GM21529 (cell line): ENCODE data around the gene NT5C1B.

Experiments used
- ATAC-seq: cut with Tn5 transposase; IDR thresholded peaks from one replicate; pipeline ENCODE4 v1.9.1; 2021; ENCODE audit not compliant: unreplicated experiment

NT5C1B gene

DNA sequence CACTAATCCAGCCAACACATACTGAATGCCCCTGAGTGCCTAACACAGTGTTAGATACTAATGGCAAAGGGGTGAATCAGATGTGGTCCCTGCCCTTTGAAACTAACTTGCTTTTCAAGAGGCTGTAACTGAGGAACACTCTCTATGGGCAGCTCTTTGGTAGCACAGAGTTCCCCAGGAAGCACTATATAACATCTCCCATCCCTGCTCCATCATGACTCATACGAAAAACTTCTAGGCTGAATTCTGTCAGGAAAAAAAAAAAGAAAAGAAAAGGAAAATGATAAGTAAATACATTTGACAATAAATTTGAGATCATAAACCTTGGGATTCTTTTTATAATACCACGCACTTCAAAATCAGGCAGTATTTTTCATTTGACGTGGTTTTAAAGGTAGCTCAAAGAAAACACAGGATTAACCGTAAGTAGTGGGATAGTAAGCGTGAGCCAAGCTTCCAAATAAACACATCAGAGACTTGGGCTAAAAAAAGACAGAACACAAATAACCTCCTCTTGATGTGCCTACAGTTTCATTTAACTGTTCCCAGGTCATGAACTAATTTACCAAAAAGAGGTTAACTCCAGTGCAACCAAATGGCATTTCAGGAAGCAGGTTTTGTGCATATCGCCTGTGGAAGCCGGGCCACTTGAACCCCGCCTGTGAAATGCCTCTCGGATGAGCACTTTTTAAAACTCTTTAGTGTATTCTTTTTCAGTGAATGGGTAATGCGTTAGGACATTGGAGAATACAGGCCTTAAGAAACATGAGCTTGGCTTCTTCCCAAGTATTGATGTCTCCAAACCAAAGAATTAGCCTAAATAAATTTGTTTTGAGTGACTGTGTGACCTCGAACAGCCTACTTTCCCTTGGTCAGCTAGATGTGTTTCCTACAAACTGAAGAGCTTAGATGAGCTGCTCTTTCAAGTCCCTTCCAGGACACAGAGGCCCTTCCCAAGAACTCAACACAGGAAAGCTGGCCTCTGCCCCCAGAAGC is 71.0 kb downstream of the NT5C1B start:
- no peak for ATAC-seq

DNA sequence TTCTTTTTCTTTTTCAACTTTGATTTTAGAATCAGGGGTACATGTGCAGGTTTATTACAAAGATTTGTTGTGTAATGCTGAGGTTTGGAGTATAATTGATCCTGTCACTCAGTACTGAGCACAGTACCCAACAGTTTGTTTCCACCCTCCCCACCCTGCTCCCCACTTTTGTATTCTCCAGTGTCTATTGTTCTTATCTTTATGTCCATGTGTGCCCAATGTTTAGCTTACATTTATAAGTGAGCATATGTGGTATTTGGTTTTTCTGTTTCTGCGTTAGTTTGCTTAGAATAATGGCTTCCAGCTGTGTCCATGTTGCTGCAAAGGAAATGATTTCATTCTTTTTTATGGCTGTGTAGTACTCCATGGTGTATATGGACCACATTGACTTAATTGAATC is 72.0 kb downstream of the NT5C1B start:
- no peak for ATAC-seq

DNA sequence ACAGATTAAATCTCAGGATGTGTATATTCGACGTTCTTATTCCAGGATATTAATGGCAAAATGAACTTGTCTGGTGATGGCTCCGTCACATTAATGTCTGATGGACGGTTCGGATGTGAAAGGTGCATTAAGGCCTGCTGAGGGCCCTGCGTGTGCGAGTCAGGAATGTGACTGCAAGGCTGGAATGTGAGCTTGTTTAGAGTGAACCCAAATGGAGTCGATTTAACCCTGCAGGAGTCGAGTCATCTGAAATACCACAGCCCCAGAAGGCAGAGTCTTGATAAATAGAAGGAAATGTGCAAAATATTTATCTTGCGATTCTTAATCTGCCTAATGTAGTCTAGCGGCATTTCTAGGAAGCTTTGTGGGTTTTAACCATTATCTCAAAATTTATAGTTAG is 73.3 kb downstream of the NT5C1B start:
- ATAC-seq = no peak

DNA sequence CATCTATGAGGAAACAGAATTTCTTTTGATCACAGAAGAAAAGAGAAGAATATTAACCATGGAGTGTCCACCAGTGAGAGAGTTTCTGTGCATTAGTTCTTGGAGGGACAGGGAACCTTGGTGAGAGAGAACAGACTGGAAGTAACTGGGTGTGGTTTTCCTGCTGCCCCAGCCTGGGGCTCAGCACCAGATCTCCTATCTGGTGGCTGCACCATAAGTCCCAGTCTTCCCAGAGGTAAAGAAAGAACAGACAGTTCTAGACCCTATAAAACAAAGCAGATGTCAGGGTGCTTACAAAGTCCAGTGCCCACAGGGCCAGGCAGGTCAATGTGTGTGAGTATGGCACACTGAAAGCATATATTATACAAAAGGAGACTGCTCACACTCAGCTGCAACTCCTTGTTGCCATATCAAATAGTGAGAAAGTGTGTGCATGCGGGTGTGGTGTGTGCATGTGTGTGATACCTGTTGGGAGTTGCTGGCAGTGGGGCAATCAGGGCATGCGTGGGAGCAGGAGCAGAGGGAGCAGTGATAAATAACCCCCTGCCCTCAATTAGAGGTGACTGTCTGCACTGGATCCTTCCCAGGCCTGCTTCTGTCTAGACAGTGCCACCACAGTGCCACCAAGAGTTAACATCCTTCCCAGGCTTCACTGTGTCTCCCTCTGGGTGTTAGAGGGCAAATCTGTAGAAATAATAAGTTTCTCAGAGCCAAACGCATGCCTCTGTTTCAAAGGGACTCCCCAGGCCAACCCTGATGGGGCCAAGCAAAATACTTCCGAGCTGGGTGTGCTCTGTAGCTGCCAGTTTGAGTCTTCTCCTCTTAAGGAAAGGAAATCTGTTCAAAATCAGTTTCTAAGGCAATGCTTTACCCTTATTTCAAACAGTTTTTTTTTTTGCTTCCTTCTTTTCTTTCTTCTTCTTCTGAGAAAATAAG is 74.6 kb downstream of the NT5C1B start:
- no peak for ATAC-seq
